ENCODE results near the gene NAALADL2.

DNA sequence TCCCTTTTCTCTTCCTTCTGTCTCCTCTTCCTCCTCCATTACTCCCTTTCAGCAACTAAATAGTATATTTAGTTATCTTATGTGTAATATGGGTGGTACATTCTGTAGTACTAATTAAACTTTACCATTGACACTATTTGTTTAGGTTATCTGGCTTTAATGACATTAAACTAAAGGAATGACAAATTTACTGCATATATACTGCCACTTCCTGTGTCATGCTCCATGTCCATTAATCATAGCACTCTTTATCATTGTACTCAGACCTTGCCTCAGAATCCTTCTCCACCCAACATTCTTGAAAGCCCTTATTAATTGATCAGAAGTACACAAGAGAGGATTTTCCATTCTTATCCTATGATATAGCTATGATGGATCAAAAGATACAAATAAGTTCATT lies 244.2 kb downstream of the NAALADL2 start:
- TF ChIP-seq, protein P1, sequence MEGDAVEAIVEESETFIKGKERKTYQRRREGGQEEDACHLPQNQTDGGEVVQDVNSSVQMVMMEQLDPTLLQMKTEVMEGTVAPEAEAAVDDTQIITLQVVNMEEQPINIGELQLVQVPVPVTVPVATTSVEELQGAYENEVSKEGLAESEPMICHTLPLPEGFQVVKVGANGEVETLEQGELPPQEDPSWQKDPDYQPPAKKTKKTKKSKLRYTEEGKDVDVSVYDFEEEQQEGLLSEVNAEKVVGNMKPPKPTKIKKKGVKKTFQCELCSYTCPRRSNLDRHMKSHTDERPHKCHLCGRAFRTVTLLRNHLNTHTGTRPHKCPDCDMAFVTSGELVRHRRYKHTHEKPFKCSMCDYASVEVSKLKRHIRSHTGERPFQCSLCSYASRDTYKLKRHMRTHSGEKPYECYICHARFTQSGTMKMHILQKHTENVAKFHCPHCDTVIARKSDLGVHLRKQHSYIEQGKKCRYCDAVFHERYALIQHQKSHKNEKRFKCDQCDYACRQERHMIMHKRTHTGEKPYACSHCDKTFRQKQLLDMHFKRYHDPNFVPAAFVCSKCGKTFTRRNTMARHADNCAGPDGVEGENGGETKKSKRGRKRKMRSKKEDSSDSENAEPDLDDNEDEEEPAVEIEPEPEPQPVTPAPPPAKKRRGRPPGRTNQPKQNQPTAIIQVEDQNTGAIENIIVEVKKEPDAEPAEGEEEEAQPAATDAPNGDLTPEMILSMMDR (IDR thresholded peaks at IDR 0.05; ENCODE audit: low read length), result no peak
- TF ChIP-seq EZH2 (IDR thresholded peaks at IDR 0.05; ENCODE audit: borderline replicate concordance, low read length), result no peak

Data from OCI-LY1 (cell line).